NCI-H128 (cell line): ENCODE measurements around the gene TIMM50.
"Not testable (repeated sequence)": the region's sequence is repeated elsewhere in the genome, so short reads cannot be mapped to it uniquely, and the experiment has no call there.

Experiments
- DNase-seq: peaks from one replicate; lab custom pipeline; 2025; ENCODE audit not compliant: unreplicated experiment; lab: John Stamatoyannopoulos, UW

TIMM50 gene

GRCh38 chr19:39469036-39469435, 11.6 kb upstream of the TIMM50 start:
- no peak for DNase-seq

- no peak for DNase-seq
These were observed 11.1 kb upstream of the TIMM50 start for GRCh38 chr19:39469567-39469966.

- DNase-seq, result no peak
These were observed 9.8 kb upstream of the TIMM50 start for GRCh38 chr19:39470724-39471339.

GRCh38 chr19:39471756-39472536, 8.7 kb upstream of the TIMM50 start:
- DNase-seq, result no peak

GRCh38 chr19:39472746-39473442, 7.7 kb upstream of the TIMM50 start:
- no peak for DNase-seq

- DNase-seq, result no peak
These were observed 7.1 kb upstream of the TIMM50 start for GRCh38 chr19:39473443-39473960.

- peak; percentile 7 for DNase-seq
These were observed 6.5 kb upstream of the TIMM50 start for GRCh38 chr19:39474139-39474620.

GRCh38 chr19:39475748-39476147, 4.9 kb upstream of the TIMM50 start:
- no peak for DNase-seq

- DNase-seq, result not testable (repeated sequence)
These were observed 1.3 kb upstream of the TIMM50 start for GRCh38 chr19:39479319-39479801.

GRCh38 chr19:39479916-39480315, 722 bp upstream of the TIMM50 start:
- DNase-seq, result no peak

- no peak for DNase-seq
These were observed 549 bp downstream of the TIMM50 start for GRCh38 chr19:39481229-39481545.

GRCh38 chr19:39481676-39482075, 1.0 kb downstream of the TIMM50 start:
- DNase-seq, result no peak

- DNase-seq, result no peak
These were observed 2.5 kb downstream of the TIMM50 start for GRCh38 chr19:39483141-39483540.

GRCh38 chr19:39489756-39490155, 9.1 kb downstream of the TIMM50 start:
- no peak for DNase-seq

GRCh38 chr19:39492225-39492624, 11.6 kb downstream of the TIMM50 start:
- DNase-seq, result no peak

GRCh38 chr19:39492788-39493187, 12.2 kb downstream of the TIMM50 start:
- DNase-seq, result no peak

GRCh38 chr19:39494661-39495060, 14.0 kb downstream of the TIMM50 start:
- no peak for DNase-seq

GRCh38 chr19:39496063-39496462, 15.4 kb downstream of the TIMM50 start:
- no peak for DNase-seq

GRCh38 chr19:39497701-39497995, 17.0 kb downstream of the TIMM50 start:
- DNase-seq, result no peak

- DNase-seq, result peak; percentile 78
These were observed 17.6 kb downstream of the TIMM50 start for GRCh38 chr19:39497996-39498797.
